Astrocyte (in vitro differentiated cells and primary cell): ENCODE results near the gene ATXN7L1. TPM values are rescaled to one million over a fixed set of nuclear protein-coding genes. Genes with fewer than 3 reads are reported as not detected.

Source experiments
- DNase-seq: peaks from one replicate; pipeline ENCODE4 v3.0.0-alpha.2; 2010; ENCODE audit warnings: low read depth
- FAIRE-seq: peaks from 2 replicates; lab custom pipeline; 2011; peaks lifted over from hg19 to GRCh38; lab: Jason Lieb, UNC
- H2AFZ ChIP-seq: 2 replicates; pipeline ENCODE4 v1.6.0; 2012; ENCODE audit warnings: low read depth, low read length, inconsistent platforms
- H3K27ac ChIP-seq: 2 replicates; pipeline ENCODE4 v1.5.1; 2011; ENCODE audit warnings: low read depth, low read length, inconsistent platforms
- H3K27me3 ChIP-seq: 2 replicates; pipeline ENCODE4 v1.6.0; 2011; ENCODE audit warnings: low read length, inconsistent platforms; ENCODE audit not compliant: insufficient read depth
- H3K36me3 ChIP-seq: 2 replicates; pipeline ENCODE4 v1.5.1; 2011; ENCODE audit warnings: low read length, inconsistent platforms; ENCODE audit not compliant: insufficient read depth
- H3K4me1 ChIP-seq: 2 replicates; pipeline ENCODE4 v1.5.1; 2011; ENCODE audit warnings: low read length, inconsistent platforms; ENCODE audit not compliant: insufficient read depth
- H3K4me2 ChIP-seq: 2 replicates; pipeline ENCODE4 v1.6.0; 2012; ENCODE audit warnings: low read length, inconsistent platforms
- H3K4me3 ChIP-seq: 2 replicates; pipeline ENCODE4 v1.5.1; 2011; ENCODE audit warnings: low read depth, mild to moderate bottlenecking, low read length, inconsistent platforms; ENCODE audit not compliant: insufficient read depth
- H3K79me2 ChIP-seq: 2 replicates; pipeline ENCODE4 v1.6.0; 2012; ENCODE audit warnings: mild to moderate bottlenecking, low read length, inconsistent platforms; ENCODE audit not compliant: insufficient read depth
- H3K9ac ChIP-seq: 2 replicates; pipeline ENCODE4 v1.6.0; 2012; ENCODE audit warnings: mild to moderate bottlenecking, low read length, inconsistent platforms
- H3K9me3 ChIP-seq: 2 replicates; pipeline ENCODE4 v1.5.1; 2012; ENCODE audit warnings: low read depth, mild to moderate bottlenecking, low read length, inconsistent platforms; ENCODE audit not compliant: insufficient read depth
- H4K20me1 ChIP-seq: 2 replicates; pipeline ENCODE4 v1.6.0; 2012; ENCODE audit warnings: low read length, inconsistent platforms; ENCODE audit not compliant: insufficient read depth
- H3K27ac Mint-ChIP-seq: one replicate; pipeline ENCODE4 v1.8.0; 2021; ENCODE audit warnings: mild to moderate bottlenecking, mixed read lengths; ENCODE audit not compliant: unreplicated experiment
- H3K27me3 Mint-ChIP-seq: one replicate; pipeline ENCODE4 v1.8.0; 2021; ENCODE audit warnings: low read depth, mixed read lengths; ENCODE audit not compliant: unreplicated experiment
- H3K36me3 Mint-ChIP-seq: one replicate; pipeline ENCODE4 v1.8.0; 2021; ENCODE audit warnings: low read depth, mixed read lengths; ENCODE audit not compliant: unreplicated experiment
- H3K4me1 Mint-ChIP-seq: one replicate; pipeline ENCODE4 v1.8.0; 2021; ENCODE audit warnings: low read depth, mixed read lengths; ENCODE audit not compliant: unreplicated experiment
- H3K4me3 Mint-ChIP-seq: one replicate; pipeline ENCODE4 v1.8.0; 2021; ENCODE audit warnings: mild to moderate bottlenecking, moderate library complexity, mixed read lengths; ENCODE audit not compliant: unreplicated experiment
- H3K9me3 Mint-ChIP-seq: one replicate; pipeline ENCODE4 v1.8.0; 2021; ENCODE audit warnings: mild to moderate bottlenecking, mixed read lengths; ENCODE audit not compliant: unreplicated experiment
- EZH2 ChIP-seq: IDR thresholded peaks from 2 replicates; pipeline ENCODE4 v1.6.1; 2012; ENCODE audit warnings: mild to moderate bottlenecking, low read length, inconsistent platforms; ENCODE audit not compliant: insufficient read depth
- total RNA-seq: library from RNA; stranded (reverse); gene quantifications from 2 replicates; pipeline ENCODE4 v1.2.1, GENCODE V29; 2021
- TF ChIP-seq, protein P1 (sequence below): IDR thresholded peaks from 2 replicates; pipeline ENCODE4 v1.5.1; 2011; ENCODE audit warnings: low read depth, mild to moderate bottlenecking, inconsistent platforms, low read length, moderate library complexity; ENCODE audit not compliant: insufficient read depth

The ATXN7L1 gene
- total RNA-seq, 1 donor from 2014 or later: 7.6 TPM

DNA sequence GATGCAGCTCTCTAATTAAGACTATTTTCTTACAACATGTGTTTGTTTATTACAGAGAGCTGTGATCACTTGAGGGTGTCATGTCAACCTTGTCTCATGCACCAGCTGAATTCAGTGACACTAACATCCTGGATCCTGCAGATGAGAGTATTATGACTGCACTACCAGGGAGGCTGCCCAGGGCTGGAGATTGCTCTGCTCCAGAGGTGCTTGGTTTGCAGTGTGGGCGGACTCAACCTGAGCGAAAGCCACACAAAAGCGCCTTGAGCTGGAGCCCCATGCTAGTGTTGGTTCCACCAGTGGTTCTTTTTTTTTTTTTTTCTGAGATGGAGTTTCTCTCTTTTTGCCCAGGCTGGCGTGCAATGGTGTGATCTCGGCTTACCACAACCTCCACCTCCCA lies 33.8 kb upstream of the ATXN7L1 start:
- no peaks in the 10 kb centered on the region for H3K9me3 ChIP-seq
- no peak for DNase-seq
- no peak for FAIRE-seq
- Mint-ChIP-seq H3K27me3 (no peaks in the 10 kb centered on the region), H3K4me1 (peaks cover 6% of the 10 kb centered on the region), H3K27ac (no peak overlapping the region), H3K4me3 (no peak overlapping the region), H3K36me3 (peaks cover 3% of the 10 kb centered on the region), H3K9me3 (peaks cover 11% of the 10 kb centered on the region)
- no peaks in the 10 kb centered on the region for H3K79me2 ChIP-seq
- no peak overlapping the region for H3K27ac ChIP-seq
- no peak overlapping the region for H3K9ac ChIP-seq
- no peak overlapping the region for H3K4me2 ChIP-seq
- no peaks in the 10 kb centered on the region for H3K4me1 ChIP-seq
- H4K20me1 ChIP-seq: no peaks in the 10 kb centered on the region
- no peak overlapping the region for H2AFZ ChIP-seq
- H3K4me3 ChIP-seq: no peak overlapping the region
- H3K27me3 ChIP-seq: peaks cover 4% of the 10 kb centered on the region
- TF ChIP-seq, protein P1, sequence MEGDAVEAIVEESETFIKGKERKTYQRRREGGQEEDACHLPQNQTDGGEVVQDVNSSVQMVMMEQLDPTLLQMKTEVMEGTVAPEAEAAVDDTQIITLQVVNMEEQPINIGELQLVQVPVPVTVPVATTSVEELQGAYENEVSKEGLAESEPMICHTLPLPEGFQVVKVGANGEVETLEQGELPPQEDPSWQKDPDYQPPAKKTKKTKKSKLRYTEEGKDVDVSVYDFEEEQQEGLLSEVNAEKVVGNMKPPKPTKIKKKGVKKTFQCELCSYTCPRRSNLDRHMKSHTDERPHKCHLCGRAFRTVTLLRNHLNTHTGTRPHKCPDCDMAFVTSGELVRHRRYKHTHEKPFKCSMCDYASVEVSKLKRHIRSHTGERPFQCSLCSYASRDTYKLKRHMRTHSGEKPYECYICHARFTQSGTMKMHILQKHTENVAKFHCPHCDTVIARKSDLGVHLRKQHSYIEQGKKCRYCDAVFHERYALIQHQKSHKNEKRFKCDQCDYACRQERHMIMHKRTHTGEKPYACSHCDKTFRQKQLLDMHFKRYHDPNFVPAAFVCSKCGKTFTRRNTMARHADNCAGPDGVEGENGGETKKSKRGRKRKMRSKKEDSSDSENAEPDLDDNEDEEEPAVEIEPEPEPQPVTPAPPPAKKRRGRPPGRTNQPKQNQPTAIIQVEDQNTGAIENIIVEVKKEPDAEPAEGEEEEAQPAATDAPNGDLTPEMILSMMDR: no peak
- no peak for TF ChIP-seq EZH2
- no peaks in the 10 kb centered on the region for H3K36me3 ChIP-seq

DNA sequence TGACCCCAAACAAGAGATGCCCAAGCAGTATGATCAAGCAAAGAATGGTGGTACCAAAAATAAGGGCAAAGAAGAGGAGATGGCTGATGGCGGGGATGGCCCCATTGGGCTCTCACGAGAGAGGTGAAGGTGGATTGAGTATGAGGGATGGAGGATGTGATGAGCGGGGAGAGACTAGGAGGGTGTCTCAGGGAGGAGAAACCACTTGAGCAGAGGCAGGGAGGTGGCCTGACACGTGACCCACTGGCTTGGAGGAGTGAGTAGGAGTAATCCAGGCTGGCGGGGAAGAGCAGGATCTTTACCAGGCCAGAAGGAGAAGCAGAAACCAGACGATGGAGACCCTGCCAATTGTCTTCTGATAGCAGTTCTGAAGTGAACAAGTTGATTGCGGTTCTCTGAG lies 33.3 kb upstream of the ATXN7L1 start:
- Mint-ChIP-seq H3K4me1 (peaks cover 6% of the 10 kb centered on the region), H3K9me3 (peaks cover 11% of the 10 kb centered on the region), H3K36me3 (peaks cover 3% of the 10 kb centered on the region), H3K27me3 (no peaks in the 10 kb centered on the region), H3K4me3 (no peak overlapping the region), H3K27ac (peak overlapping the region; percentile 44)
- TF ChIP-seq EZH2: no peak
- TF ChIP-seq, protein P1: no peak
- DNase-seq (no peak), FAIRE-seq (no peak)
- Histone ChIP-seq H3K9me3 (no peaks in the 10 kb centered on the region), H3K9ac (no peak overlapping the region), H3K36me3 (no peaks in the 10 kb centered on the region), H2AFZ (no peak overlapping the region), H3K27ac (no peak overlapping the region), H3K79me2 (no peaks in the 10 kb centered on the region), H3K27me3 (peaks cover 4% of the 10 kb centered on the region), H3K4me3 (no peak overlapping the region), H3K4me1 (no peaks in the 10 kb centered on the region), H3K4me2 (no peak overlapping the region), H4K20me1 (no peaks in the 10 kb centered on the region)

DNA sequence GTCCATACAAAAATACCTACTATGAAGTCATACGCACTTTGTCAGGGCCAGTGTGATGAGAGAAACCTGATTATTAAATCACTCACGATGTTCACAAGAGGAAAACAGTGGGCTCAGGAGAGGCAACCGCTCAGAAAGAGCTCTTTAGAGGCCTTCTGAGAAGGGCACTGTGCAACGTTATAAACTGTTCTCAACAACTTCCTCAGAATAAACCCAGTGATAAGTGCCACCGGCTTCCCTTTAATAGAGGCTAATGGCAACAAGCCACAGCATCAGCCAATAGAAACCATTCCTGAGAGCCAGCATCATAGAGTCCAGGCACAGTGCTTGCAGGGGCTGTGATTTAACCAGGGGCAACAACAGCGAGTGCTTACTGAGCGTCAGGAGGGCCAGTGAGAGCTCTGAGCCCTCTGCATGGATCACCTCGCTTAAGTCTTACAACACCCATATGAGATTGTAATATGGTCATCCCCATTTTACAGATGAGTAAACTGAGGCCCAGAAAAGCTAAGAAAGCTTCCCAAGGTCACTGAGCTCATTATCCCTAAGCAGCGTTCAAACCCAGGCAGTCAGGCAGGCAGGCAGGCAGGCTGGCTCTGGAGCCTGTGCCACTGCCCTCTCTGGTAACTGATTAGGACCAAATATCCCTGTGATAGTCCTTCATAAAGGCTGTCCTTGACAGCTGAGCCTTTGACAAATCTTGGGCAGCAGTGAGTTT lies 30.9 kb upstream of the ATXN7L1 start:
- no peaks in the 10 kb centered on the region for H3K27me3 Mint-ChIP-seq
- H3K36me3 ChIP-seq: no peaks in the 10 kb centered on the region
- peaks cover 4% of the 10 kb centered on the region for H3K27me3 ChIP-seq
- H3K9me3 ChIP-seq: no peaks in the 10 kb centered on the region
- FAIRE-seq (no peak), DNase-seq (no peak)
- H3K27ac Mint-ChIP-seq: no peak overlapping the region
- no peak overlapping the region for H3K9ac ChIP-seq
- H3K4me1 ChIP-seq: no peaks in the 10 kb centered on the region
- H3K4me1 Mint-ChIP-seq: peaks cover 5% of the 10 kb centered on the region
- H3K4me3 ChIP-seq: no peak overlapping the region
- no peak for TF ChIP-seq EZH2
- TF ChIP-seq, protein P1: no peak
- H3K79me2 ChIP-seq: no peaks in the 10 kb centered on the region
- H3K4me2 ChIP-seq: no peak overlapping the region
- H3K36me3 Mint-ChIP-seq: peaks cover 3% of the 10 kb centered on the region
- H3K9me3 Mint-ChIP-seq: peaks cover 11% of the 10 kb centered on the region
- no peak overlapping the region for H3K27ac ChIP-seq
- no peak overlapping the region for H2AFZ ChIP-seq
- no peaks in the 10 kb centered on the region for H4K20me1 ChIP-seq
- no peak overlapping the region for H3K4me3 Mint-ChIP-seq
